AG10803 (cell line): ENCODE measurements around the gene TRAF3IP1.

Source experiments
- DNase-seq: peaks from one replicate; pipeline ENCODE4 v3.0.0; 2010; ENCODE audit warnings: low read depth
- H3K4me3 ChIP-seq: 2 replicates; pipeline ENCODE4 v1.5.1; 2011; ENCODE audit warnings: mild to moderate bottlenecking, low read length, control low read depth
- TF ChIP-seq, protein P1 (sequence below): conservative IDR thresholded peaks from 2 replicates; pipeline ENCODE4 v1.5.1; 2011; ENCODE audit warnings: mild to moderate bottlenecking, low read length, control low read depth, inconsistent platforms

TRAF3IP1 gene

DNA sequence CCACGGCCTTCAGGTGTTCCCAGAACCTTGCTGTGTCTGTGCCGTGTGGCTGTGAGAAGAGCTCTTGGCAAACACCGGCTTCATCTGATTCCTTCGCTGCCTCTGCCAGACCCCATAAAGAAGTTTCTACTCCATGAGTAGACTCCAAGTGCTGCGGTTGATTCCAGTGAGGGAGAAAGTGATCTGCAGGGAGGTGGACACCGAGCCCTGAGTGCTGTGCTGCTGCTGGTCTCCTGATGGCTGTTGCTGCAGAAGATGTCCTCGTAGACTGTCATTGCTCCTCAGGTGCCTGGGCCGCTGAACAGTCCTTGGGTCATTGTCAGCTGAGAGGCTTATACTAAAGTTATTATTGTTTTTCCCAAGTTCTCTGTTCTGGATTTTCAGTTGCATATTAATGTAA lies 126.1 kb downstream of the TRAF3IP1 start:
- H3K4me3 ChIP-seq = no peak overlapping the region
- TF ChIP-seq, protein P1, sequence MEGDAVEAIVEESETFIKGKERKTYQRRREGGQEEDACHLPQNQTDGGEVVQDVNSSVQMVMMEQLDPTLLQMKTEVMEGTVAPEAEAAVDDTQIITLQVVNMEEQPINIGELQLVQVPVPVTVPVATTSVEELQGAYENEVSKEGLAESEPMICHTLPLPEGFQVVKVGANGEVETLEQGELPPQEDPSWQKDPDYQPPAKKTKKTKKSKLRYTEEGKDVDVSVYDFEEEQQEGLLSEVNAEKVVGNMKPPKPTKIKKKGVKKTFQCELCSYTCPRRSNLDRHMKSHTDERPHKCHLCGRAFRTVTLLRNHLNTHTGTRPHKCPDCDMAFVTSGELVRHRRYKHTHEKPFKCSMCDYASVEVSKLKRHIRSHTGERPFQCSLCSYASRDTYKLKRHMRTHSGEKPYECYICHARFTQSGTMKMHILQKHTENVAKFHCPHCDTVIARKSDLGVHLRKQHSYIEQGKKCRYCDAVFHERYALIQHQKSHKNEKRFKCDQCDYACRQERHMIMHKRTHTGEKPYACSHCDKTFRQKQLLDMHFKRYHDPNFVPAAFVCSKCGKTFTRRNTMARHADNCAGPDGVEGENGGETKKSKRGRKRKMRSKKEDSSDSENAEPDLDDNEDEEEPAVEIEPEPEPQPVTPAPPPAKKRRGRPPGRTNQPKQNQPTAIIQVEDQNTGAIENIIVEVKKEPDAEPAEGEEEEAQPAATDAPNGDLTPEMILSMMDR = no peak
- DNase-seq = no peak

DNA sequence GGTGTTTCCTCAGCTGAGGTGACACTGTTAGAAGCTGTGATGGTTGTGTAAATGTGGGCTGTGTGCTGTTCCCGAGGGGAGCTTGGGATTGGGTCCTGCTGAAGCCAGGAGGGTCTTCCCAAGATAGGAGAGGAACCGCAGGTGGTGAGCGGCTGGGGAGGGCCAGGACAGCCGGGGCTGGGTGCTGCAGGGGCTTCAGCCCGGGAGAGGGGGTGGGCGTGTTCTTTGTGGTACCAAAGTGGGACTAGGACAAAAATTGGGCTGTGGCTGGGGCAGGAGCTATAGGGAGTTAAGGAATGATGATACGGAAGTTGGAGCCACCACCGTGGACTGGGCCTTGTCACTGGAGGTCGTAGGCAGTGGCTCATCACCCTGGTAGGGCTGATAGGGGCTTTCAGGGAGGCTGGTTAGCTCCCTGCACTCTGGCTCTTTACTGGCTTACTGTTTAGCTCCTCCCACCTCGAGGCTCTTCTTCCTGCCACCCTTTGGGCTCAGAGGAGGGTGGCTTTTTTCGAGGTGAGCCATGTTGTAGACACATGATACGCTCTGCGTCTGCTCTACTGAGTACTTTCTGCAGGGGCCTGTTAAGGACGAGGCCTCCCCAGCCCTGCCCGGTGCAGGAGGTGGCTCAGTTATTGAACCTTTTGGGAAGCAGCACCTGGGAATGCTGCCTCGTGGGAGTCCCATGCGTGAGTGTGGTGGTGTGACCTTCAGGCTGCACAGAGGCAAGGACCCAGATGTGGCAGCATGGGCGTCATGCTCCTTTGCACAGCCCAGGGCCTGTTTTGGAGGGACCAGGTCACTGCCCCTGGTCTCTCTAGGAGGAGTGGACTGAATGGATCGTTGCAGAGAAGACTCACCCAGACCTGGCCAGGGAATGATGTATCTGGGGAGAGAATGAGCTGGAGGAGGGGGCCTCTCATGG lies 128.0 kb downstream of the TRAF3IP1 start:
- no peak overlapping the region for H3K4me3 ChIP-seq
- TF ChIP-seq, protein P1 = no peak
- DNase-seq = no peak

DNA sequence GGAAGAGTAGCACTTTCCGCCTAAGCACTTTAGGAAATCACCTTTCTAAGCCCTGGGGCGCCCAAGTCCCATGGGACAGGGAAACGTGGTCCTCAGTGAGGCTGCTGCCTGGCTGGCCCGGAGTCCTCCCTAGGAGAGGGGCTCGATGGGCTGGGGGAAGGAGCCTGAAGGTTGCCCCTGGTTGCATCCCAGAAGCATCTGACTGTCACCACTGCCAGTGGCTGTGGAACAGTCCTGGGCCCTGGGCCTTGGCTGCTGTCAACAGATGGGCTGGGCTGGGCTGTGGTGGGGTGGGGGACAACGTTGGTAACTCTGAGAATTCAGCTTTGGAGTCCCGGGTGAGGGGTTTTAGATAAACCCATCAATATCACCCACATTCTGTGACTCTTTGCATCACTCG lies 128.9 kb downstream of the TRAF3IP1 start:
- no peak for DNase-seq
- TF ChIP-seq, protein P1 = no peak

DNA sequence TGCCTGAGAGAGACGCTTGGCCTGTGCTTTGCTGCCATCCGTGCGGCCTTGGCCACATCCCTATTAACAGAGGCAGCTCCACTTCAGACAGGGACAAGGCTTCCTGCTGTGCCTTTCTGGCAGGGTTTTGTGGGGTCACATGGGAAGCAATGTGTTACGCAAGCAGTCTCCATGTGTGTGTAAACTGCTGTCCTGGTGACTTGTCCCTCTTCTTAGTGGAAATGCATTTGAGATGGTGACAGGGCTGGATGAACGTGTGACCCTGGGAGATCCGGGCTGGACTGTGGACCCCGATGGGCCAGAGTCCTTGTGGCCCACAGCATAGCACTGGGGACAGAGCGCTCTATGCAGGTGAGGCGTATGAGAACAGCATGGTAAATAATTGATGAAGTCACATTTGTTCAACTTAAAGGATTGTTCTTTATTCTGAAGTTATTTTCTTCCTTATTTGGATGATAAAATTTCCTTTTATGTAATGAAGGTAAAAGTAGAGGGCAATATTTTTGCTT lies 129.6 kb downstream of the TRAF3IP1 start:
- DNase-seq = peak; percentile 86
- TF ChIP-seq, protein P1 = no peak

More for the DNA sequence above, 128.9 kb downstream of the TRAF3IP1 start:
- H3K4me3 ChIP-seq = no peak overlapping the region

DNA sequence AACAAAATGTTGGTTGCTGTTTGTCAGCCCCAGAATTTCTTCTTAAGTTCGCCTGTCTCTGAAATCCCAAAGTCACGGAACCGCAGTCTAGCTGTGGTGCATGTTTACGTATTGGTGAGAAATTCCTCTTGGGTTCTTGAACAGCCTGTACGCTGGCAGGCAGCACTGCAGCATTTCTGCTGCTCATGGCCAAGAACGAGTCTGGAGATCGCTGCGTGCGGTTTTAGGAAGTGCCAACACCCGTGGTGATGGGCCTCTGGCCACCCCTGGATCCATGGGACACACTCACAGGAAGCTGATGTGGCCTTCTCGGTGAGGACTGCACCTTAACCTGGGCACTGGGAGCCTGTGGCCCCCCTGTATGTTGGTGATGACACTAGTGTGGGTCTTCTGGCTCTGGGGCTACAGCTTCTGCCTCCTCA lies 130.1 kb downstream of the TRAF3IP1 start:
- no peak overlapping the region for H3K4me3 ChIP-seq
- TF ChIP-seq, protein P1 = no peak
- DNase-seq = peak; percentile 13

More for the DNA sequence above, 129.6 kb downstream of the TRAF3IP1 start:
- H3K4me3 ChIP-seq = no peak overlapping the region
